Measurements from ENCODE around the gene RPL22.

RPL22 gene

GRCh38 chr1:6197746-6198427 is 1.5 kb downstream of the RPL22 start:
- Histone ChIP-seq H3K79me2 (ENCODE audit: insufficient read depth, low read depth) (peaks cover 65% of the 10 kb centered on the region), H3K4me3 (IDR thresholded peaks at IDR 0.05; ENCODE audit: insufficient read depth, low read depth, low read length) (peak overlapping the region; percentile 98), H3K27ac (peak overlapping the region; percentile 76; the same call in 1 of the 2 replicates), H2AFZ (ENCODE audit: low read depth) (no peak overlapping the region), H4K20me1 (ENCODE audit: insufficient read depth) (peaks cover 15% of the 10 kb centered on the region; the same call in 1 of the 2 replicates), H3K4me2 (peak overlapping the region; percentile 93), H3K9ac (peak overlapping the region; percentile 96; the same call in 1 of the 2 replicates), H3K36me3 (ENCODE audit: insufficient read depth) (peaks cover 30% of the 10 kb centered on the region; the same call in 1 of the 2 replicates), H3K27me3 (ENCODE audit: insufficient read depth, low read depth) (no peaks in the 10 kb centered on the region), H3K4me1 (ENCODE audit: low read depth, poor library complexity, severe bottlenecking) (peaks cover 31% of the 10 kb centered on the region)
- no peak for TF ChIP-seq CTCF (conservative IDR thresholded peaks at IDR 0.05; ENCODE audit: low read depth, low read length)

GRCh38 chr1:6191968-6192367 is 7.4 kb downstream of the RPL22 start:
- no peak for TF ChIP-seq CTCF (conservative IDR thresholded peaks at IDR 0.05; ENCODE audit: low read depth, low read length)
- peaks cover 93% of the 10 kb centered on the region for H3K79me2 ChIP-seq (ENCODE audit: insufficient read depth, low read depth)
- no peak overlapping the region for H2AFZ ChIP-seq (ENCODE audit: low read depth)
- peaks cover 7% of the 10 kb centered on the region for H3K4me1 ChIP-seq (ENCODE audit: low read depth, poor library complexity, severe bottlenecking)
- peaks cover 40% of the 10 kb centered on the region for H4K20me1 ChIP-seq (ENCODE audit: insufficient read depth)
- H3K36me3 ChIP-seq (ENCODE audit: insufficient read depth): peaks cover 52% of the 10 kb centered on the region; the same call in 1 of the 2 replicates
- no peak overlapping the region for H3K4me2 ChIP-seq
- no peaks in the 10 kb centered on the region for H3K27me3 ChIP-seq (ENCODE audit: insufficient read depth, low read depth)
- no peak overlapping the region for H3K27ac ChIP-seq
- no peak overlapping the region for H3K4me3 ChIP-seq (IDR thresholded peaks at IDR 0.05; ENCODE audit: insufficient read depth, low read depth, low read length)
- no peak overlapping the region for H3K9ac ChIP-seq

- no peak for TF ChIP-seq CTCF (conservative IDR thresholded peaks at IDR 0.05; ENCODE audit: low read depth, low read length)
- peaks cover 62% of the 10 kb centered on the region for H3K79me2 ChIP-seq (ENCODE audit: insufficient read depth, low read depth)
- peaks cover 48% of the 10 kb centered on the region for H4K20me1 ChIP-seq (ENCODE audit: insufficient read depth)
Measured at GRCh38 chr1:6188466-6188865, 10.9 kb downstream of the RPL22 start.

GRCh38 chr1:6185635-6186382 is 13.6 kb downstream of the RPL22 start:
- no peak overlapping the region for H3K4me2 ChIP-seq
- H3K36me3 ChIP-seq (ENCODE audit: insufficient read depth): peaks cover 23% of the 10 kb centered on the region
- TF ChIP-seq CTCF (conservative IDR thresholded peaks at IDR 0.05; ENCODE audit: low read depth, low read length): peak; percentile 76
- peaks cover 42% of the 10 kb centered on the region for H3K79me2 ChIP-seq (ENCODE audit: insufficient read depth, low read depth)
- H2AFZ ChIP-seq (ENCODE audit: low read depth): no peak overlapping the region
- H3K27me3 ChIP-seq (ENCODE audit: insufficient read depth, low read depth): peaks cover 6% of the 10 kb centered on the region; the same call in 1 of the 2 replicates
- H3K9ac ChIP-seq: no peak overlapping the region
- H3K4me1 ChIP-seq (ENCODE audit: low read depth, poor library complexity, severe bottlenecking): no peaks in the 10 kb centered on the region
- no peak overlapping the region for H3K4me3 ChIP-seq (IDR thresholded peaks at IDR 0.05; ENCODE audit: insufficient read depth, low read depth, low read length)
- H3K27ac ChIP-seq: no peak overlapping the region
- peaks cover 47% of the 10 kb centered on the region for H4K20me1 ChIP-seq (ENCODE audit: insufficient read depth)

More at GRCh38 chr1:6188466-6188865, 10.9 kb downstream of the RPL22 start:
- Histone ChIP-seq H3K36me3 (ENCODE audit: insufficient read depth) (peaks cover 39% of the 10 kb centered on the region), H3K27me3 (ENCODE audit: insufficient read depth, low read depth) (no peaks in the 10 kb centered on the region), H3K9ac (no peak overlapping the region), H3K4me1 (ENCODE audit: low read depth, poor library complexity, severe bottlenecking) (no peaks in the 10 kb centered on the region), H3K4me2 (no peak overlapping the region), H2AFZ (ENCODE audit: low read depth) (no peak overlapping the region), H3K27ac (no peak overlapping the region), H3K4me3 (IDR thresholded peaks at IDR 0.05; ENCODE audit: insufficient read depth, low read depth, low read length) (no peak overlapping the region)

Measured in KMS-11 (cell line).